Measurements from ENCODE around the gene RCC2. TPM values are rescaled to one million over a fixed set of nuclear protein-coding genes. Genes with fewer than 3 reads are reported as not detected.
"Not testable (repeated sequence)": the region's sequence is repeated elsewhere in the genome, so short reads cannot be mapped to it uniquely, and the experiment has no call there.

RCC2 gene
- polyA plus RNA-seq, 10 donors, result 30.5 to 57.6 (median 35.1) TPM

- DNase-seq, result no peak
Observed at GRCh38 chr1:17422461-17422860, 17.0 kb downstream of the RCC2 start.

GRCh38 chr1:17420391-17420918, 19.0 kb downstream of the RCC2 start:
- DNase-seq, result no peak

GRCh38 chr1:17419626-17420328, 19.7 kb downstream of the RCC2 start:
- peak in 2 of 3 donors; percentile 70 to 75 for DNase-seq

GRCh38 chr1:17416389-17416788, 23.1 kb downstream of the RCC2 start:
- DNase-seq, result no peak

- DNase-seq, result no peak
Observed at GRCh38 chr1:17414022-17414421, 25.5 kb downstream of the RCC2 start.

- no peak for DNase-seq
Observed at GRCh38 chr1:17412093-17412870, 27.2 kb downstream of the RCC2 start.

GRCh38 chr1:17409391-17409811, 30.1 kb downstream of the RCC2 start:
- peak in 1 of 3 donors; percentile 8 for DNase-seq

GRCh38 chr1:17407786-17408514, 31.5 kb downstream of the RCC2 start:
- DNase-seq, result not testable (repeated sequence)

GRCh38 chr1:17406760-17407475, 32.6 kb downstream of the RCC2 start:
- DNase-seq, result not testable (repeated sequence)

GRCh38 chr1:17405898-17406759, 33.3 kb downstream of the RCC2 start:
- DNase-seq, result peak; percentile 15 to 64 (median 57)

- no peak for DNase-seq
Observed at GRCh38 chr1:17404820-17405219, 34.7 kb downstream of the RCC2 start.

- no peak for DNase-seq
Observed at GRCh38 chr1:17404034-17404684, 35.3 kb downstream of the RCC2 start.

- DNase-seq, result no peak
Observed at GRCh38 chr1:17403081-17403480, 36.4 kb downstream of the RCC2 start.

- no peak for DNase-seq
Observed at GRCh38 chr1:17401841-17402240, 37.6 kb downstream of the RCC2 start.

- no peak for DNase-seq
Observed at GRCh38 chr1:17400725-17401341, 38.6 kb downstream of the RCC2 start.

GRCh38 chr1:17397910-17398695, 41.4 kb downstream of the RCC2 start:
- no peak for DNase-seq

GRCh38 chr1:17393230-17393629, 46.2 kb downstream of the RCC2 start:
- no peak for DNase-seq

- no peak for DNase-seq
Observed at GRCh38 chr1:17392199-17392740, 47.2 kb downstream of the RCC2 start.
